Embryonic facial prominence (tissue), 1 donor: Measurements from ENCODE around the gene TBXA2R.
A peak's percentile ranks its signal among the peaks of the same experiment; 100 is the strongest.
"Not testable (repeated sequence)": the region's sequence is repeated elsewhere in the genome, so short reads cannot be mapped to it uniquely, and the experiment has no call there.

Experiments used
- DNase-seq: peaks from one replicate; pipeline ENCODE4 v3.0.0-alpha.2; 2016; ENCODE audit errors: extremely low spot score

The TBXA2R gene

DNA sequence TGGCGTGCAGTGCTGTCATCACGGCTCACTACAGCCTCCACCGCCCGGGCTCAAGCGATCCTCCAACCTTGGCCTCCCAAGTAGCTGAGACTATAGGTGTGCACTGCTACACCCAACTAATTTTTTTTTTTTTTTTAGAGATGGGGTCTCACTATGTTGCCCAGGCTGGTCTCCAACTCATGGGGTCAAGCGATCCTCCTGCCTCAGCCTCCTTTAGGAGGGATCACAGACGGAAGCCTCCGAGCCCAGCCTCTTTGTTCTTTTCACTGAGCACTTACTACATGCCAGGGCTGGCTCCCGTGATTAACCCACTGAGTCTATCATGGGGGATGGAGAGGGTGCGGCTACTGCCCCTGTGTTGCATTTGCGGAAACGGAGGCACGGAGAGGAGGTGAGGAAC lies 32.8 kb upstream of the TBXA2R start:
- no peak for DNase-seq

DNA sequence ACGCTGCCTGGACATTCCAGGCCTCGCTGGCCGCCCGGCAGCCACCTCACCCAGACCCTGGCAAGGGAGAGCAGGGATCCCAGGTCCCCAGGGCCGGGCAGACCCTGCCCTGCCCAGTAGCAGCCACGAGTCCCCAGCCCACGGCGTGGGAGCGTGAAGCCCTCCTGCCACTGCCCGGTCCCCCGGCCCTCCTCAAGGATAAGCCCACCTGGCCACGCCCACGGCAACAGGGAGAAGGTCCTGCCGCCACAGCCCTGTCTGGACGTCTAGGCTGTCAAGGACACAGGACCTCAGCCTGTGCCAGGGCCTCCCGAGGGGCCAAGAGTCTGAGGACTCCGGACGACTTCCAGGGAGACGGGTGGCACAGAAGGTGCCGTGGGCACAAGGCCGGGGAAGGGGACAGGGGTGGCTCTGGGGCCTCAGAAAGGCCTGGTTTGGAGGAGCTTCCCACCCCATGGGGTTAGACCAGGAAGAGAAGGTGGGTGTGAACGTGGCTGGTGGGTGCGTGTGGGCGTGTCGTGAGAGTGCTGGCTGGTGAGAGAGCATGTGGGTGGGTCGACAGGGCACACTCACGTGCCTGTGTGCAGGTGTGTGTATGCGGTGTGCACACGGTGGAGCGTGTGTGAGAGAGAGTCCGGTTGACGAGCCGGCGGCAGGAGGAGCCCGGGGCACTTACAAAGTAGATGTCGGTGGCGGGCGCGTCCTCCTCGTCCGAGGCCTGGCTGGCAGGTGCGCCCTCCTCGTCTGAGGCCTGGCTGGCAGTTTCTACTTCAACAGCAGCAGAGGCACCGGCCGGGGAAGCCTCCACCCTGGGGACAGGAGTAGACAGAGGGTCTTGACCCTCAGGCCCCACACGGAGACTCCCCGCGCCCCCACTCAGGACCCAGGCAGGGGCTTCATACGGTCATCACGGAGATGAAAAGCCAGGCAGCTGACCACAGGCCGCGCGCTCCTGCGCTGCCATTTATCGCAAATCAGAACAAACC lies 31.8 kb upstream of the TBXA2R start:
- no peak for DNase-seq

DNA sequence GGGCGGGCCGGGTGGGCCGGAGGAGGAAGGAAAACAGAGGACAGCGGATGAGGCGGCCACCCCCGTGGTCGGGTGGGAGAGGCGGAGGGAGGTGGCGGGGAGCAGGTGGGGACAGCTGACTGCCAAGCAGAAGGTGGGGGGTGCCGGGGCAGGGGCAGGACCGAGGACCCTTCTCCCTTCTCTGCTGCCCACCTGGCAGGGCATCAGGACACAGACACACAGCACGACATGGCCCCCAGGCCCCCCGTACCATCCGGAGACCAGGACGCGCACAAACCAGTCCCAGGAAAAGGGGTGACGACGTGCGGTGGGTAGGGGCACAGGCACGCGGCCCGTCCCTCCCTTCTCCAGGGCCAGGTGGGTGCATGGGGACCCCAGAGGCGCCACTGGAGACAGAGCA lies 30.9 kb upstream of the TBXA2R start:
- DNase-seq, result no peak

DNA sequence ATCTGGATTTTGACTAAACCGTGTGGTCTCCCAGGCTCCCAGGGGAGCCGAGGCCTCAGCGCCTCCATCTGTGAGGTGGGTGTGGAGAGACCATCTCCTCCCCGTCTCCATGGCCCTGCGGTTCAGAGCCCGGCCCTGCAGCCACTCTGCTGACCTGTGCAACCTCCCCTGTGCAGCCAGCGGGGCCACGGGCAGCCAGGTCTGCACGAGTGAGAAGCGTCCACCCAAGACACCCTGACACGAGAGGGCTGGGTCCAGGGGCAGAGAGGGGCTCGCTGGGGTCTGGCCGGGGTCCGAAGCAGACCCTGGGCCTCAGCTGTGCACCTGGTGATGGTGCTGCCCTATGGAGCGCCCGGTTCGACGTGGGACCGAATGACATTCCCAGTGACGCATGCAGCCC lies 30.3 kb upstream of the TBXA2R start:
- no peak for DNase-seq

DNA sequence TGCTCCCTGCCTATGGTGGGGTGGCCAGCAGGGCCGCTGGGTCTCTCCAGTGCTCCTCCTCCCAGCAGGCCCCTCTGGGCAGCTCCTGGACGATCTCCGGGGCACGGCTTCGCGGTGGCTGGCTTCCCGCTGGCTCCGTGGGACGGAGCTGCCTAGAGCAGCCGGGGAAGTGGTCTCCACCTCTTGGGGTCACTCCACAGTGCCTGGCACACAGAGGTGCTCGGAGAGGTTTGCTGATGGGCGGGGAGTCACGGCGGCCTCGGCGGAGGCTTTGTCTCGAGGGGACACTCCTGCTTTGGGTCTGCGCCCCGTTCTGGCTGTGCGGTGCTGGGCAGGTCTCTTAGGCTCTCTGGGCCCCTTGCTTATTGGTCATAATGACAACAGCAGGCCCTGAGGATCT lies 29.8 kb upstream of the TBXA2R start:
- no peak for DNase-seq

DNA sequence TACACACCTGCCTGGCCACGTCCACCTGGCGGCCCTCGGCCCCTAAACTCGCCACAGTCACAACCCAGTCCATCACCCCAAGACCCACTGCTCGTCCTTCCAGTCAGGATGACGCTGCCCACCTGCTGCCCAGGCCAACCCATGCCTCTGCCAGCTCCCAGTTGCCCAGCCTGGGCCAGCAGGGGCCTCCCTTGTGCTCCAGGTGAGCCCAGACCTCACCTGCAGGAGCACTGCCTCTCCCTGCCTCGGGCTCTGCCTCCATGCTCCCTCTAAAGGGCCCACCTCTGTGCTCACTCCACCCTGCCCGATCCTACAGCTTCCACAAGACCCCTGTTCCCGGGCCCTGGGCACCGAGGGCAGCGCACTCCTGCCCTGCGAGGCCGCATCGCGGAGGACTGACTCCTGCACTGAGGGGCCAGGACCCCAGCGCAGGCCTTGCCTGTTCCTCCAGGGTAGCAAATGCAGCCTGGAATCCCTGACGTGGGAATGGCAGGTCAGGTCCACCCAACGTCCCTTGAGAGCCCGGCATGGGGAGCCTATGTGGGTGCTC lies 27.9 kb upstream of the TBXA2R start:
- no peak for DNase-seq

DNA sequence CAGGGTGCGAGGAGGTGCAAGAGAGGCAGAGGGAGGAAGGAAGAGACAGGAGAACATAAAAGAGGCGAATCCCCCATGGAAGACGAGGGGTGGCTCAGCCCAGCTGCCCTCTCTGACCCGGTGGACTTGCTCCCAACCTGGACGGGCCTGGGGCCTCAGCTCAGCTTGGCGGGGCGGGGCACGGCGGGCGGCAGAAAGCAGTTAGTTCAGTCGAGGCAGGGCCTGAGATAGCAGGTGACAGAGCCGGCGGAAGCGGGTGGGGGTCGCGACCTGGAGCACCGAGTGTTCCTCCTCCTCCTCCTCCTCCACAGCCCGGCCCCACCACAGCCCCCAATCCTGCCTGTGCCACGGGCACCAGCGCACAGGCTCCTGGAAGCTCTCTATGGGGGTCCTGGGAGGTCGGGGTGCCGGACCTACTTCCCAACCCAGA lies 26.9 kb upstream of the TBXA2R start:
- DNase-seq, result no peak

DNA sequence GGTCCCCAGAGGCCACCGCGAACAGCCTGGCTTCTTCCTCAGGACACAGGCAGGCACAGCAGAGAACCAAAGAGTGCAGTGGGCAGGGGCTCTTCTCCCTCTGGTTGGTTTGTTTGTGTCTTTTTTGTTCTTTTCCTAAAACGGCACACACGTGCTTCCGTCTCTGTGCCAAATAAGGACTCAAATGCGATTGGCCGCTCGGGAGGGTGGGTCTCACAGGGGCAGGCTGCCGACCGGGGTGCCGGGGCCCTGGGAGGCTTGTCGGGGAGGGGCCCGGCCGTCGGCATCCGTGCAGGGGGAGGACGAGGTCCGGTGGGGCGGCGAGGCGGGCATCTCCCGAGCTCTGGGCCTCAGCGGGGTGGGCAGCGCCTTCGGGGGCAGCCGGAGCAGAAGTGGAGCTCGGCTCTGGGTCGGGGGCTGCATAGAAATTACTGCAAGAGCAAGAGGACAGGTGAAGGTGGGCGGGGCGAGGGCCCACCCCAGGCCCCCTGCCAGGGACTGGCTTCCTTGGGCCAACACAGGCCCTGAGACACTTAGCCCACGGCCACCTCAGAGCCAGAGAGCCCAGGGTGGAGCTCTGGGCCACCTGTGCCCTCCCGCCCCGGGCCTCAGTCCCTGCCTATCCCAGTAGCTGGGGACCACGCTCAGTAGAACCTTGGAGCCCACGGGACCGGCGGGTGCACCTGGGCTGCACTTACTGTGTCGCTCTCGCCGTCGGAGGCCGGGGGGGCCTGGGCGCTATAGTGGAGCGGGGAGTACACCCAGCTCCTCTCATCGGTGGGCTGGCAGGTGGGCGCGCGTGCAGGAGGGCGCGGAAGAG lies 26.3 kb upstream of the TBXA2R start:
- no peak for DNase-seq

DNA sequence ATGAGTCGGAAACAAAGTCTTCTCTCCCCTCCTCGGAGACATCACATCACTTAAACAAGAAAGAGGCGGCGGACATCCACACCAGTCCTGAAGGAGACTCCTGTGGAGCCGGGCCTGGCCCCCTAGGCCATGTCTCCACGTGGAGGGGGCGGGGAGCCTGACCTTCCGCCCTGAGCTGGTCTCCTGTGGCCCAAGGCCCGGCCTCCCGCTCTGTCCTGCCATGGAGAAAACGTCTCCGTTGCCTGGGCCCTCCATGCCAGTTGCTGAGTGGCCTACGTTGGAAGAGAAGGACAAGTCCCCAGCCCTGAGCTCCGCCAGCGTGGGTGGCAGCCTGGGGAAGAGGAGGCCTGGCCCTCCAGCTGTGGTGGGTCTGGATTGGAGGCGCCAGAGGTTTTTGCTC lies 25.4 kb upstream of the TBXA2R start:
- DNase-seq, result no peak

DNA sequence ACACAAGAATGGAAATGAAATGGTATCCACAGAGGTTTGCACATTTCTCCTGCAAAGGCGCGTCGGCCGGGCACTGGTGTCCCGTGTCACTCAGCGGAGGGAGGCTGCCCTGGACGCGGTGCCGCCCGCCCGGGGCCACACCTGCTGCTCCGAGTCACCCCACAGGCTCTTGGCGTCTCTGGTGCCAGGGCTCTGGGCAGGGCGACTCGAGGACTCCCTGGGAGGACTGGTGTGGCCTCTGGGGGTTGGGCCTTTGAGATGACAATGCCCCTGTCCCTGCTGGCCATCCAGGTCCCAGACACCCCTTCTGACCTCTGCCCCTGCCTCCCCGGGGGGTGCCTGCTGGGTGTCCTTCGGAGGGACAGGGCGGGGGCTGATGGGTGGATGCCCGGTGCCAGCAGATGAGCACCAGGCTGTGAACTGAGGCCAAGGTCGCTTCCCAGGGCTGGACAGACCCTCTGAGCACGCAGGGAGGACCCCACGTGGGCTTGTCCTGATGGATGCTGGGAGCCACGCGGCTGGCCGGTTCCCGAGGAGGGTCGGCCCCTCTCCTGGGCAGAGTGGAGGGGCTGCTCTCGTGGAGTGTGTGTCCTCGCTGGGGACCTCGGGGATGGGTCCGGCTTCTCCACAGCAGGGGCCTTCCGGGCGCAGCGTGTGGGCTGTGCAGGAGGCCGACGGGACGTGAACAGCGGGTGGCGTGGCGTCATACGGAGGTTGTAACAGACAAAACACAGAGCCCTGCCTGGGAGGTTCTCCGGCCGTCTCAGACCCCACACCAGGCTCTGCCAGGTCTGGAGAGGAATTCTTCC lies 24.6 kb upstream of the TBXA2R start:
- DNase-seq, result no peak

DNA sequence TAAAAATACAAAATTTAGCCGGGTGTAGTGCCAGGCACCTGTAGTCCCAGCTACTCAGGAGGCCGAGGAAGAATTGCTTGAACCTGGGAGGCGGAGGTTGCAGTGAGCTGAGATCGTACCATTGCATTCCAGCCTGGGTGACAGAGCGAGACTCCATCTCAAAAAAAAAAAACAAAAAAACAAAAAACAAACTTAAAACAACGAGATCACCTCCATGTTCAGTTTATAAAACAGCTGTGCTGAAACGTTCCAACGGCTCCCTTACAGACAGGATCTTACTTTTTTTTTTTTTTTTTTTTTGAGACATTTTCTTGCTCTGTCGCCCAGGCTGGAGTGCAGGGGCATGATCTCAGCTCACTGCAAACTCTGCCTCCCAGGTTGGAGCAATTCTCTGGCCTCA lies 22.1 kb upstream of the TBXA2R start:
- not testable (repeated sequence) for DNase-seq

DNA sequence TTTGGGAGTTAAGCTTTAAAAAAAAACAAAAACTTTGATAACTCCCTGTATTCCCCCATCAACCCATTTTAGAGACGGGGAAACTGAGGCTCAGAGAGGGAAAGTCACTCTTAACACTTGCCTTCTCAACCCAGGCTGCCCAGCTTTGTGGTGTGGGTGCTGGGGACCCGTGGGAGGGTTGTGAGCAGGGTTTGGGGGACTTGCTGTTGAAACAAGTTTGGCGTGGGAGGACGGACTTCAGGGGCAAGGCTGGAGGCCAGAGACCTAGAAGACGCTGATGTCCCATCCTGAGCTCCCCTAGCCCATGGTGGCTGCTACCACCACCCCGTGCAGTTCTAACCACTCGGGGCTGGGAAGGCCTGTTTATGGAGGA lies 20.7 kb upstream of the TBXA2R start:
- DNase-seq, result no peak

DNA sequence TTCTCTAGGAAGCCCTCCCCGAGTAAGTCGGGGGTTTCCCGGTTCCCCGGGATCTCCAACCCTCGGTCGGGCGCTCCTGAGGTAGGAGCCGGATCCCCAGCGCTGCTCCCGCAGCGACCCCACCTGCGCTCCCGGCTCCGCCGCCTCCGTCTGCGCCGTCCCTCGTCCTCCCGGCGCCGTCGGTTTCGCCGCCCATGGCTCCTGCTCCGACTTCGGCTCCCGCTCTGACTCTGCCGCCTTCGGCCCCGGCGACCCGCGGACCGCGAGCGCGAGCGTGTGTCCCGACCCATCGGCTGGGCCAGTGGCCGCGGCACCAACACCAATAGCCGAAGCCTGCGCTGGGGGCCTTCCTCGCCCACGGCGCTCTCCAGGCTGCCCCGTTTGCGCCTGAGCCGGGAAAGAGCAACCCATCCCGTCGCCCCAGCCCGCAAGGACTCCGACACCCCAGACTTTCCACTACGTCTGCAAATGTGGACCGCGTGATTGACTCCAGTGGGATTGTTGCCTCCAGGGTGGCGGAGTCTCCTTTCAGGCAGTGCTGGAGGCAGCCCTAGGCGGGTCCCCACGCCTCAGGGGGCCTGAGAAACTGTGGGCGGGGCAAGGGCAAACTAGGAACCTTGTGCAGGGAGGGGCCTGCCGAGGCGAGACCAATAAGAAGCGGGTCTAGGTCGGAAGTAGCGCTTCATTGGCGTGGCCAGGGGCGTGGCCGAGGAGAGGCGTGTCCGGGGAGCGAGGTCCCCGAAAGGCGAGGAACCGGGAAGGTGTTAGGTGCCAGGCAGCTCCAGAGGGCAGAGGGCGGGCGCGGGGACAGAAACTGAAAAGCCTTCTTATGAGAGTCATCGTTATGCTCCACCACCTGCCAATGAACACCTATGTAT lies 20.0 kb upstream of the TBXA2R start, which contains the start of gene CACTIN:
Gene CACTIN, minus strand, starts transcription at position 318 of the 878 bp plus-strand sequence. Its CDS starts 28 bp downstream, at position 290.
- peak; percentile 97 for DNase-seq

DNA sequence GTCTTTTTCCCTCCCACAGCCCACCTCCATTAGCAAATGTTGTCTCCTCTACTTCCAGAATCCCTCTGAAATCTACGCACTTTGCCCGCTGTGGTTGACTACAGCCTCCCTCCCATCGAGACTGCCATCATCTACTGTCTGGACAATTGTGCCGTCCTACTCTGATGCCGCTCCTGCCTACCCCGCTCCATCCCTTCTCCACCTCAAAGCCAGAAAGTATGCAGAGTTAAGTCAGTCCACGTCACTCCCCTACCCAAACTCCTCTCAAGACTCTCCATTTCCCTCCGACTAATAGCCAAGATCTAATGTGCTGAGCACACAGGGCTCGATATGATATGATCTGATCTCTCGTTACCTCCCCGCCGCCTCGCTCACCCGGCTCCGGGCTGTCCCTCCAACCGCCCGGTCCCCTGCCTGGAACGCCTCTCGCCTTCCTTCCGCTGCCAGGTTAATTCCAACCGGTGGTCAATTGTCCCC lies 19.4 kb upstream of the TBXA2R start:
- DNase-seq, result no peak

DNA sequence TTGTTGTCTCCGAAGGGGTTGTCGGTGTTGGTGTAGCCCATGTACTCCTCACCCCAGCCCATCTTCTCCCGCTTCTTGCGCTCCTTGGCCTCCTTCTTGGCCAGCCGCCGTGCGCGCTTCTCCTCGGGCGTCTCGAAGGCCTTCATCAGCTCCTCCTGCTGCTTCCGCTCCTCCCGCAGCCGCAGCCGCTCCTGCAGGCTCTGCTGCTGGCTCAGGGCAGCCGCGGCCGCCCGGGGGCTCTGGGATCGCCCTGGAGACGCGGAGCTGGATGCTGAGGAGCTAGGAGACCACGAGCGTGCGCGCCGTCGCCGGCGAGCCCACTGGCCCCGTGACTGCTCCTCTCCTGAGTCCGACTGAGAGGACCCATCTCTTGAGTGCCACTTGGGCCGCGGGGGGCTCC lies 17.0 kb upstream of the TBXA2R start:
- DNase-seq, result no peak

DNA sequence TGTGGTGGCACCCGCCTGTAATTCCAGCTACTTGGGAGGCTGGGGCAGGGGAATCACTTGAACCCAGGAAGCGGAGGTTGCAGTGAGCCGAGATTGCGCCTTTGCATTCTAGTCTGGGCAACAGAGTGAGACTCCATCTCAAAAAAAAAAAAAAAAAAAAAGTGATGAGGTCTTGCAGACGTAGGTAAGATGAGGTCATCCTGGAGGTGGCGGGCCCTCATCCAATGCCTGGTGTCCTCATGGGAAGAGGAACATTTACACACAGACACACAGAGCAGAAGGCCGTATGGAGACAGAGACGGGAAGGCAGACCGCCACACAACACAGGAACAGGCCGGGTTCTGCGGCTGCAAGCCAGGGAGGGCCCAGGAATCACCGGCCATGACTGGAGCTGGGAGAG lies 15.5 kb upstream of the TBXA2R start:
- no peak for DNase-seq

DNA sequence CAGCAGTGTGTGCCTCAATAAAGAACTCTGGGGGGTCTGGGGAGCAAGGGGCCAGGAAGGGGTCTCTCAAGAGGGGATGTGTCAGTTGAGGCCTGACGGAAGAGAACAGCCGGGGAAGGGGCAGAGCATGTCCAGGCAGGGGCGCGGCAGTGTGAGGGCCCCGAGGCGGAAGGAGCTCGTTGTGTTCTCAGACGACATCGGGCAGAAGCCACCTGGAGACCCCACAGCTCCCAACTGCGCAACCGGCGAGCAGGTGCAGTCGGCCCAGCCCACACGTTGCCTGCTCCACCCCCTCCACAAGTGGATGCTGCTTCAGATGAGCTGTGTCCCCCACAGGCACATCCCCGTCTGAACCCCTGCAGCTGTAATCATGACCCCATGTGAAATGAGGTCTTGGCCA lies 15.0 kb upstream of the TBXA2R start:
- no peak for DNase-seq

DNA sequence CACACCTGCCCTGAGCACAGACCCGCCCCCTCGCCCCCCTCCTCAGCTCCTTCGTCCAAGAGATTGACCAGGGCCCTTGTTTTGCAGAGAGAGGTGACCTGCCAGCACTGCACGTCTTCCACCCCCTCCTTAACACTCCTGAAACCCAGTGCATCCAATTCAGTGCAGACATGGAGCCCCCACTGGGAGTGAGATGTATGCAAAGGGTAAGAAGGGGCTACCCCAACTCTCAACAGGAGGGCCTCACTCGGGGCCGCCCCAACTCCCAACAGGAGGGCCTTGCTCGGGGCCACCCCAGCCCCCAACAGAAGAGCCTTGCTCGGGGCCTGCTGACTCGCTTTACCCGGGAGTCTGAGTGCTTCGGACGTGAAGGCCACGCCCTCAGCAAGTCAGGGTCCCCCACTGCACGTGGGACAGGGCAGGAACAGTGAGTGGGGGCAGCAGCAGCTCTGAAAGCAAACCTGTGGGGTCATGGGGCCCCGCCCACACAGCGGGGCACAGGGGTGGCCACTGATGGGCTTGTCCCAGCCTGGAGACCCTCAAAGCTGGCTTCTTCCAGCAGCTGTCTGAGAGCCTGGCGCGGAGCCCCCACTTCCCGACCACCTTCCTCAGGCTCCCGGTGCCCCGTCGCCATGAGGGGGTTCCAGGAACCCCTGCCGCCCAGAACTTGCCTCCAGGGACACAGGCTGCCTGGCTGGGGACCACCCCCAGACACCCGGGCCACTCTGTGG lies 14.3 kb upstream of the TBXA2R start:
- no peak for DNase-seq

DNA sequence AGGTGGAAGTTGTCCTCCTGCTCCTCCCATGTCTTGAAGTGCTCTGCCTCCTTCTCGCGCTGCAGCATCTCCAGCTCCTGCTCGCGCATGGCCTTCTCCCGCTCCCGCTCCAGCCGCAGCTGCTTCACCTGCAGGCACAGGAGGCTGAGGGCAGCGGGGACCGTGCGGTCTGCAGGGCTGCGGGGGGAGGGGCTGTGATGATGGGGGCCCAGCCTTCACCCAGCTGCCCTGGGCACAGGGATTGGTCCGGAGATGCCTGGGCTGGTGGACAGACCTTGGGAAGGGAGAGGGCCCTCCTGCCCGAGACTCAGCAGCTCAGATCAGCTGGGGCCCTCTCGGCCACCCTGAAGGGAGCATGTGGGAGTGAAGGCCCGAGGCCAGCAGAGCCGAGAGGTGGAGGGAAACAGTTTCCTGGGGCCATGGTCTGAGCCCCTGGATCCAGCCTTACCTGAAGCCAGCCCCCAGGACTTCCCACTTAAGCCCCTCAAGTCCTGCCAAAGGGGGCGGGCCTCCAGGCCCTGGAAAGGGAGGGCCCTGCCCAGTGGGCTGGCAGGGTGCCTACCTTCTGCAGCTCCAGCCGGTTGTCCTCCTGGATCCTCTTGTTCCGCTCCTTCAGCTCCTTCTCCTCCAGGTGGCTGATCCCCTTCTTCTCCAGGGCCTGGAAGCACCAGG lies 13.6 kb upstream of the TBXA2R start:
- no peak for DNase-seq
